Progenitor cell of endocrine pancreas (in vitro differentiated cells): ENCODE measurements around the gene AKAP7. TPM values are rescaled to one million over a fixed set of nuclear protein-coding genes. Genes with fewer than 3 reads are reported as not detected.

Source experiments
- DNase-seq: peaks from one replicate; pipeline ENCODE4 v3.0.0; 2021; ENCODE audit warnings: low spot score; ENCODE audit not compliant: unreplicated experiment
- H3K27ac Mint-ChIP-seq: 2 replicates; pipeline ENCODE4 v1.8.0; 2021; ENCODE audit warnings: mild to moderate bottlenecking, moderate library complexity, mixed read lengths
- H3K27me3 Mint-ChIP-seq: 2 replicates; pipeline ENCODE4 v1.8.0; 2021; ENCODE audit warnings: mixed read lengths
- H3K36me3 Mint-ChIP-seq: 2 replicates; pipeline ENCODE4 v1.8.0; 2022; ENCODE audit warnings: mixed read lengths; ENCODE audit not compliant: insufficient read depth
- H3K4me1 Mint-ChIP-seq: 2 replicates; pipeline ENCODE4 v1.8.0; 2021; ENCODE audit warnings: low read depth, mixed read lengths
- H3K4me3 Mint-ChIP-seq: 2 replicates; pipeline ENCODE4 v1.8.0; 2021; ENCODE audit warnings: low read depth, mild to moderate bottlenecking, moderate library complexity, mixed read lengths
- H3K9me3 Mint-ChIP-seq: 2 replicates; pipeline ENCODE4 v1.8.0; 2021; ENCODE audit warnings: low read depth, mixed read lengths
- total RNA-seq: library from RNA; stranded (reverse); gene quantifications from 2 replicates; pipeline ENCODE4 v1.2.1, GENCODE V29; 2021
- TF ChIP-seq, protein P1 (sequence below): fragments of 200-600 bp; sonication (generic); IDR thresholded peaks from one replicate; pipeline ENCODE4 v1.5.0; 2021; ENCODE audit warnings: antibody characterized with exemption, mild to moderate bottlenecking; ENCODE audit not compliant: unreplicated experiment

AKAP7 gene
- total RNA-seq, 1 donor from 2014 or later, result 25.5 TPM

DNA sequence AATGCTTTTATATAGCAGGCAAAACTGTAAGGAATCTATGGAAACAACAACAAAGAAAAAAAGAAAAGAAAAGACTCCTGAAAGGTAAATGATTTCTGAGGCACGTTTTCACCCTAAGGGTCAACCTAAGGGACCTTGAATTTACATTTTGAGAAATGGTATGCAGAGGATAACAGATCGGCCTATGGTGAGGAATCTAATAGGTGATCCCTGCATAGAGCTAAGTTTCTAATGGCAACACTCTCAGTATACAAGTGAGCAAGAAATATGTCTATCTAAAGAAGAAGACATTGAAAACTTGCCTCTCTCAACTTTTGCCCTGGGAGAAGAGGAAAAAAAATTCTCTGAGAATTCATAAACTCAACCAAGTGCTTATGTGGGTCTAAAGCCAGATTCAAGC, 18.9 kb upstream of the AKAP7 start:
- Mint-ChIP-seq H3K27me3 (no peaks in the 10 kb centered on the region), H3K36me3 (no peaks in the 10 kb centered on the region), H3K4me1 (no peaks in the 10 kb centered on the region), H3K27ac (no peak overlapping the region), H3K9me3 (no peaks in the 10 kb centered on the region), H3K4me3 (no peak overlapping the region)
- no peak for DNase-seq
- TF ChIP-seq, protein P1, sequence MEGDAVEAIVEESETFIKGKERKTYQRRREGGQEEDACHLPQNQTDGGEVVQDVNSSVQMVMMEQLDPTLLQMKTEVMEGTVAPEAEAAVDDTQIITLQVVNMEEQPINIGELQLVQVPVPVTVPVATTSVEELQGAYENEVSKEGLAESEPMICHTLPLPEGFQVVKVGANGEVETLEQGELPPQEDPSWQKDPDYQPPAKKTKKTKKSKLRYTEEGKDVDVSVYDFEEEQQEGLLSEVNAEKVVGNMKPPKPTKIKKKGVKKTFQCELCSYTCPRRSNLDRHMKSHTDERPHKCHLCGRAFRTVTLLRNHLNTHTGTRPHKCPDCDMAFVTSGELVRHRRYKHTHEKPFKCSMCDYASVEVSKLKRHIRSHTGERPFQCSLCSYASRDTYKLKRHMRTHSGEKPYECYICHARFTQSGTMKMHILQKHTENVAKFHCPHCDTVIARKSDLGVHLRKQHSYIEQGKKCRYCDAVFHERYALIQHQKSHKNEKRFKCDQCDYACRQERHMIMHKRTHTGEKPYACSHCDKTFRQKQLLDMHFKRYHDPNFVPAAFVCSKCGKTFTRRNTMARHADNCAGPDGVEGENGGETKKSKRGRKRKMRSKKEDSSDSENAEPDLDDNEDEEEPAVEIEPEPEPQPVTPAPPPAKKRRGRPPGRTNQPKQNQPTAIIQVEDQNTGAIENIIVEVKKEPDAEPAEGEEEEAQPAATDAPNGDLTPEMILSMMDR, result no peak

DNA sequence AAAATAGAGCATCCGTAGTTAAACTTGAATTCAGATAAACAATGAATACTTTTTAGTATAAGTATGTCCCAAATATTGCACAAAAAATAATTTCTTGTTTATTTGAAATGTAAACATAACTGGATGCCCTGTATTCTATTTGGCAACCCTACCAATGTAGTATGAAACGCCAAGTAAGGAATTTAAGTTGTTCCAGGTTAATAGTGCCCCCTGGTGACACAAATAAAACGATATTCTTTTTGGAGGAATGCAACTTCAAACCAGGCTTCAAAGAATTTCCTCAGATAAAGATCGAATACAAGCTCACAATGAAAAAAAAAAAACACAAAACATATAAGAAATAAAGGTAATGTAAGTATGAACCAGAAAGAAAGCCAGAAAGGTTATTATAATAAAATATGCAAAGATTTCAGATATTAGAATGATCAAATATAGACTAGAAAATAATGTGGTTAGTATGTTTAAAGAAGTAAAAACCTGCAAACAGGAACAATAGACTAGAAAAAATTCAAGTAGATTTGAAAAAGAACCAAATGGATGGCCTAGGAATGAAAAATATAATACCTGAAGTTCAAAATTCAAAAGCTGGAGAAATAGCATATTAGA, 18.4 kb upstream of the AKAP7 start:
- Mint-ChIP-seq H3K9me3 (no peaks in the 10 kb centered on the region), H3K4me3 (no peak overlapping the region), H3K27ac (no peak overlapping the region), H3K36me3 (no peaks in the 10 kb centered on the region), H3K4me1 (no peaks in the 10 kb centered on the region), H3K27me3 (no peaks in the 10 kb centered on the region)
- DNase-seq, result no peak
- TF ChIP-seq, protein P1, result peak; percentile 40

DNA sequence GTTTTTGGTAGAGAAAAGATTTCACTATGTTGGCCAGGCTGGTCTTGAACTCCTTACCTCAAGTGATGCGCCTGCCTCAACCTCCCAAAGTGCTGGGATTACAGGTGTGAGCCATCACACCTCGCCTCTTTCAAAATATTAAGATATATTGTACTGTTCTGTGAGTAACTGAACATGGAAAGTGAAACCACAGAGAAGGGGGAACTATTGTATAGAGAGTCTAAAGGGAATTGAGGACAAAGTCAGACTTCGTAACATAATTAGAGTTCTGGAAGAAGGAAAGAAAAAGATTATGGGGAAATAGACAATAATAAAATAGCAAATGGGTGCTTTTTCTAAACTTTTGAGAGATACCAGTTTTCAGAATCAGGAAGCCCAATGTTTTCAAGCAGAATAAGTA, 17.4 kb upstream of the AKAP7 start:
- H3K36me3 Mint-ChIP-seq, result no peaks in the 10 kb centered on the region
- H3K4me3 Mint-ChIP-seq, result no peak overlapping the region
- no peaks in the 10 kb centered on the region for H3K27me3 Mint-ChIP-seq
- H3K9me3 Mint-ChIP-seq, result no peaks in the 10 kb centered on the region
- H3K27ac Mint-ChIP-seq, result no peak overlapping the region
- DNase-seq, result no peak
- TF ChIP-seq, protein P1, result no peak
- H3K4me1 Mint-ChIP-seq, result no peaks in the 10 kb centered on the region

DNA sequence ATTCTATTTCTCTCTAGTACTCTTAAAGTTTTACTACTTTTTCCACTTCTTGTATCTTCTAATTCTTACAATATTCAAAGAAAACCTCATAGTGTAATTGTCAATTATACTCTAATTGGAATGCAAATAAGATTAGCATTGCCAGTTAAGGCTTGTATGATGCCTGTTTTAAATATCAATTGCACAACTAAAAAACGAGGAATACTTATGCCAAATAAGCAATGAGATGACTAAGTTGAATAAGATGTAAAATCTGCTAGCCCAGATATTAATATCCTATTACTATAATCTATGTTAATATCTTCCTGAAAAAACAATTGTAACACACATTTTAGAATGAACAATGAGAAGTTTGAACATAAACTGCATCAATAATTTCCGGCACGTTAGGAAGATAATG, 13.3 kb upstream of the AKAP7 start:
- no peaks in the 10 kb centered on the region for H3K36me3 Mint-ChIP-seq
- peaks cover 3% of the 10 kb centered on the region for H3K4me1 Mint-ChIP-seq
- no peak for DNase-seq
- TF ChIP-seq, protein P1, result no peak
- peaks cover 3% of the 10 kb centered on the region for H3K27me3 Mint-ChIP-seq
- H3K4me3 Mint-ChIP-seq, result no peak overlapping the region
- no peaks in the 10 kb centered on the region for H3K9me3 Mint-ChIP-seq
- no peak overlapping the region for H3K27ac Mint-ChIP-seq

DNA sequence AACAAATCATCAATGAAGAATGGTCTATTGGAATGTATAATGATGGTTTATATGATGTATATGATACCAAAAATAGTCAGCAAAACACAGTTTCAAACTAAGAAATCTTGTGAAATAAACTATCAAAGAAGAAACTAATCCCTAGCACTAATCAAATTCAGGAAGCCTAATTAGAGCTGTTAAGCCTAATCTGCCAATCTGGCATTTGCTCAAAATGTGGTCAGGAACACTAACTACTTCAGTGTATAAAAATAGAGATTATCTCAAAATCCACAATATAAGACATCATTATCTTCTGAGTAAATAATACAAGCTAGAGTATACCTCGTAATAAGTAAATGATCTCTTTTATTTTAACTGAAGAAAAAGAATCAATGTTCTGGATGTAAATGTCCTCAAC, 12.8 kb upstream of the AKAP7 start:
- H3K27ac Mint-ChIP-seq, result no peak overlapping the region
- H3K36me3 Mint-ChIP-seq, result no peaks in the 10 kb centered on the region
- H3K9me3 Mint-ChIP-seq, result no peaks in the 10 kb centered on the region
- TF ChIP-seq, protein P1, result no peak
- no peak overlapping the region for H3K4me3 Mint-ChIP-seq
- peaks cover 3% of the 10 kb centered on the region for H3K27me3 Mint-ChIP-seq
- no peak for DNase-seq
- H3K4me1 Mint-ChIP-seq, result peaks cover 3% of the 10 kb centered on the region
